ENCODE results near the gene CPLX3. TPM values are rescaled to one million over a fixed set of nuclear protein-coding genes. Genes with fewer than 3 reads are reported as not detected.
A peak's percentile ranks its signal among the peaks of the same experiment; 100 is the strongest.

The CPLX3 gene
- total RNA-seq, 1 experiment from 2014 or later, result not detected

- no peaks in the 10 kb centered on the region for H4K20me1 ChIP-seq (ENCODE audit: control insufficient read depth, insufficient read depth, insufficient read length)
- H3K56ac ChIP-seq (ENCODE audit: insufficient read length, low read depth, low read length), result no peak overlapping the region
- H2BK15ac ChIP-seq (ENCODE audit: low read depth, low read length), result no peak overlapping the region
- H3K27ac ChIP-seq (ENCODE audit: insufficient read length, low read depth, low read length), result no peak overlapping the region
- no peak overlapping the region for H3K18ac ChIP-seq (ENCODE audit: insufficient read length, low read depth, low read length)
- H4K5ac ChIP-seq (ENCODE audit: insufficient read length, low read depth, low read length), result no peak overlapping the region
- H3K9me3 Mint-ChIP-seq, result no peaks in the 10 kb centered on the region
- H3K4me3 Mint-ChIP-seq, result no peak overlapping the region
- H3K27ac Mint-ChIP-seq, result peak overlapping the region in 1 of 3 experiments; percentile 90; a peak in 2 of 7 replicates
- no peak overlapping the region for H3K9ac ChIP-seq (ENCODE audit: extremely low read depth, insufficient read length, low read length)
- H3K4me1 ChIP-seq (ENCODE audit: insufficient read depth, low read length), result no peaks in the 10 kb centered on the region
- H2BK120ac ChIP-seq (ENCODE audit: low read depth, low read length, poor library complexity, severe bottlenecking), result no peak overlapping the region
- H3K23me2 ChIP-seq (ENCODE audit: insufficient read length, low read depth, low read length, poor library complexity, severe bottlenecking), result no peaks in the 10 kb centered on the region
- no peaks in the 10 kb centered on the region for H3K27me3 ChIP-seq (ENCODE audit: insufficient read depth, low read length)
- H4K91ac ChIP-seq (ENCODE audit: insufficient read length, low read depth, low read length), result no peak overlapping the region
- H3K9me3 ChIP-seq (ENCODE audit: control insufficient read depth, low read depth, low read length), result no peaks in the 10 kb centered on the region
- no peak overlapping the region for H3K4me2 ChIP-seq (ENCODE audit: insufficient read depth, insufficient read length, low read length)
- H3K23ac ChIP-seq (ENCODE audit: insufficient read length, low read depth, low read length), result no peak overlapping the region
- H2BK20ac ChIP-seq (ENCODE audit: low read depth, low read length, poor library complexity, severe bottlenecking), result no peak overlapping the region
- H2AK5ac ChIP-seq (ENCODE audit: insufficient read length, low read length), result no peak overlapping the region
- no peak overlapping the region for H2BK12ac ChIP-seq (ENCODE audit: insufficient read length, low read depth, low read length)
- H4K8ac ChIP-seq (replicated peaks; ENCODE audit: insufficient read length, low read depth, low read length), result no peak overlapping the region
- peaks cover 0 to 6% of the 10 kb centered on the region in 2 experiments; a peak in 3 of 4 replicates for H3K4me1 Mint-ChIP-seq
- WGBS (ENCODE audit: extremely low coverage, insufficient read length, low lambda C conversion rate), result no CpG with 5 or more reads among the region's 9 CpGs
- no peak for DNase-seq
- H3T11ph ChIP-seq (ENCODE audit: low read length), result no peak overlapping the region
- H3K4ac ChIP-seq (ENCODE audit: low read depth, low read length), result no peak overlapping the region
- no peak for TF ChIP-seq CTCF (conservative IDR thresholded peaks at IDR 0.05)
- H3K79me1 ChIP-seq (ENCODE audit: insufficient read depth, low read depth, low read length, poor library complexity, severe bottlenecking), result no peaks in the 10 kb centered on the region
- H3K27me3 Mint-ChIP-seq (ENCODE audit: low read depth), result no peaks in the 10 kb centered on the region
- H3K14ac ChIP-seq (ENCODE audit: insufficient read depth, low read length), result no peak overlapping the region
- H2BK5ac ChIP-seq (ENCODE audit: insufficient read length, low read length), result no peak overlapping the region
- peaks cover 4 to 9% (median 9%) of the 10 kb centered on the region in 3 experiments; a peak in 5 of 7 replicates for H3K36me3 Mint-ChIP-seq (ENCODE audit: insufficient read depth in 1 of 3, low read depth in 3 of 3)
- no peak overlapping the region for H2AFZ ChIP-seq (ENCODE audit: low read length)
- H3K79me2 ChIP-seq (ENCODE audit: insufficient read depth, low read length), result peaks cover 4% of the 10 kb centered on the region; the same call in 1 of the 2 replicates
These were observed 31.4 kb downstream of the CPLX3 start for GRCh38 chr15:74857671-74858368.

Data from H9 (cell line).